HG02884 (cell line): ENCODE results near the gene HAUS6.
"Not testable (repeated sequence)": the region's sequence is repeated elsewhere in the genome, so short reads cannot be mapped to it uniquely, and the experiment has no call there.

Source experiments
- ATAC-seq: cut with Tn5 transposase; IDR thresholded peaks from one replicate; pipeline ENCODE4 v1.9.1; 2021; ENCODE audit warnings: mild to moderate bottlenecking, moderate library complexity; ENCODE audit not compliant: unreplicated experiment

HAUS6 gene

DNA sequence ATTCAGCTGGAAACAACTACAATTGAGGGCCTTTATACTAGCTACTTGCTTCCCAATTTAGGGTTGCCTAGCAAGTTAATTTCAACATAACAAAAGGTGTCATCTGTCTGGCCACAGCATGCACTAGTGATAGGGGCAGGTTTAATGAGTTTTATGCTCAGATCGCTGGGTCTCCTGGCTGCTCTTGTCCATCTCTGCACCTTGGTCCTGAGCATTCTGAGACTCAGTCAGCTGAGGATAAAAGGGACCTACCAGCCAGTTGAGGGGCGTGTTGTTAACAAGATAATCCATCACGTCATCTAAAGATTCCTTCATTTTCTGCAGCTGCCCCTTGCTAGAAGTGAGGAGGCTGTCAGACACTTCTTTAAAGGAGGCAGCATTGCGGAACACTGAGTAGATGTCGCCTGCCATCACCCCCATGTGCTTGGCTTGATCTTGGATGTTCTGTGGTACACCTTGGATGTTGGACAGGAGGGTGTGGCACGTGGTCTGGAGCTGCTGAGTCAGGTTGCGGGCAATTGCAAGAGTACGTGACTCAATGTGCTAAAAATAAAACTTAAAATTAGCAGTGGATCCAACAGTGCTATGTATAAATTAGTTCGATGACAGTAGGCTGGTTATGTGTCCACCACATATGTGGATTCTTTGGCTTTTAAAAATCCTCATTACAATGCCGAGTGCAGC lies 13.5 kb upstream of the HAUS6 start:
- ATAC-seq = no peak

GRCh38 chr9:19114680-19115270 lies 12.1 kb upstream of the HAUS6 start:
- ATAC-seq = no peak

- no peak for ATAC-seq
These were observed 11.4 kb upstream of the HAUS6 start for GRCh38 chr9:19113964-19114679.

DNA sequence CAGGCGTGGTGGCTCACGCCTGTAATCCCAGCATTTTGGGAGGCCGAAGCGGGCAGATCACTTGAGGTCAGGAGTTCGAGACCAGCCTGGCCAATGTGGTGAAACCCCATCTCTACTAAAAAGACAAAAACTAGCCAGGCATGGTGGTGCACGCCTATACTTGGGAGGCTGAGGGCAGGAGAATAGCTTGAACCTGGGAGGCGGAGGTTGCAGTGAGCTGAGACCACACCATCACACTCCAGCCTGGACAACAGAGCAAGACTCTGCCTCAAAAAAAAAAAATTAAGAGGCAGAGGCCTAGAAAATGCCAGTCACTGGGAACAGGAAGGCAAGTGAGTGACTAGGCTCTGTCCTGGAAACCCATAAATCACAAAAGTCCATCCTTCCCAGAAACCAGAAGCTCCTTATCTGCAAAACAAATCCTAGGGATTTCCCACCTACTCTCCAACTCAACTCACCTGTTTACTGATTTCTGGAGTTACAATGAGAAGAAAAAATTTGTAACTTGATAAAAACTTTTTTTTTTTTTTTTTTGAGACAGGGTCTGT lies 10.4 kb upstream of the HAUS6 start:
- not testable (repeated sequence) for ATAC-seq

DNA sequence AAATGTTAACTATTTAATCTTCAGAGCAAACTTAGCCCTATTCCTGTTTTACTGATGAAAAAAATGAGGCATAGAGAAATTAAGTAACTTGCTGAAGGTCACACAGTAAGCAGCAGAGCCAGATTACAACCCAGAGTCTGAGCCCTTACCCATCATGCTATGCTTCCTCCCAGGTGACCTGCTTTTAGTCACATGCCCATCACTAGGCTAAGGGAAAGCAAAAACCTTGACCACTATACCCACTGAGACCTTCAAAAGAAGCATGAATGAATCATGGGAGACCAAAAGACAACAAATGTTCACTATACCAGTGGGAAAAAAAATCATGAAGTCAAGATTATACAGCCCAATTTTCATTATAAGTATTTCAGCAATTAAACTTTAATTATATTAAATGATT lies 5.3 kb upstream of the HAUS6 start:
- ATAC-seq = no peak

DNA sequence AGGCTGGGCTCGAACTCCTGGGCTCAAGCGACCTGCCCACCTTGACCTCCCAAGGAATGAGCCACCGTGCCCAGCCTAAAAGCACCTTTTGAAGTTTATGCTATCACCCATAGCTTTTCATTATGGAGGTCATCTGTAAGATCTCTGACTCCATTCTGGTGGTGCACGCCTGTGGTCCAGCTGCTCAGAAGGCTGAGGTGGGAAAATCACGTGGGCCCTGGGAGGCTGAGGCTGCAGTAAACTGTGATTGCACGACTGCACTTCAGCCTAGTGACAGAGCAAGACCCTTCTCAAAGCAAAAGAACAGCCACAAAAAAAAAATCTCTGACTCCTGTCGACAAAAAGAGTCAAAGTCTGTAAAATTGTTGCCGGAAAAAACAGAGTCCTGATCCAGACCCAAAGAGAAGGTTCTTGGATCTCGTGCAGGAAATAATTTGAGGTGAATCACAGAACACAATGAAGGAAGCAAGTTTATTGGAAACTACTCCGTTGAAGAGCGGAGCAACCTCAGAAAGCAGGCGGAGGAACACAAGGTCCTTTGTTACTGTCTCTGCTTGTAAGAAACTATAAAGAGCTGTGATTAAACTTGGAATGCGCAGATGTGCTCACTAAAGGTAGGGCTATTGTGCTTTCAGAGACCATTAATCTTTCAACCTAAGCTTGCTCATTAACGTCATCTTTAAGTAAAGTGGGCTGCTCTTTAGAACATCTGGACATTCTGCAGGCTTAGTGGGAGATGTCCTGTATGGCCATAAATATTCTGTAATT lies 2.0 kb upstream of the HAUS6 start:
- no peak for ATAC-seq

- peak; percentile 28 for ATAC-seq
These were observed 498 bp downstream of the HAUS6 start for GRCh38 chr9:19102181-19102630.

- ATAC-seq = no peak
These were observed 1.5 kb downstream of the HAUS6 start for GRCh38 chr9:19101203-19101602.

- ATAC-seq = not testable (repeated sequence)
These were observed 5.3 kb downstream of the HAUS6 start for GRCh38 chr9:19097431-19097830.

- ATAC-seq = no peak
These were observed 15.4 kb downstream of the HAUS6 start for GRCh38 chr9:19087106-19088000.

DNA sequence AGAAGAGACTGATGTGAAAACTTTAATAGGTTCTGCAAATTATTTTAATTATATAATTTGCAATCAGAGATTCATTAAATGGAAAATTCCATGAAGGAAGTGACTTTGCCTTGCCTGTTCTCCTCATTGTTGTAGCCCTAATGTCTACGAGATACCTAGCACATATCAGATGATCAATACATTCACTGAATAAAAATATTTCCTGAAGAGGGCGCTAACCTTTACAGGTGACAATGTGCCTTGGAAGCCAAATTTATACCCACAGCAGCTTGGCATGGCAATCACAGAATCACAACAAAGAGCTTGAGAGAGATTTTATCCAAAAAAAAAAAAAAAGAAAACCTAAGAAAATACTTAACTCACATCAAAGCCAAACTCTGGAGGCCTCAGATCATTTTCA lies 17.4 kb downstream of the HAUS6 start:
- no peak for ATAC-seq

DNA sequence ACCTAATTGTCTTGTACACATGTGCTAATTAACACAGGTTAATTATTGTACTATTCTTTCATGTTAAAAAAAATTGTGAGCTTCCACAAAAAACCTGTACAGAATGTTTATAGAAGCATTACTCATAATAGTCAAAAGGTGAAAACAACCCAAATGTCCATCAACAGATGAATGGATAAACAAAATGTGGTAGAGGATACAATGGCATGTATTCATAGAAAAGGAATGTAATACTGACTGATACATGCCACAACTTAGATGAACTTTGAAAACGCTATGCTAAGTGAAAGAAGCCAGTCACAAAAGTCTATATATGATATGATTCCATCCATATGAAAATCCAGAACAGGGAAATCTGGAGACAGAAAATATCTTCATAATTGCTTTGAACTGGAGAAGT lies 27.9 kb downstream of the HAUS6 start:
- ATAC-seq = no peak

DNA sequence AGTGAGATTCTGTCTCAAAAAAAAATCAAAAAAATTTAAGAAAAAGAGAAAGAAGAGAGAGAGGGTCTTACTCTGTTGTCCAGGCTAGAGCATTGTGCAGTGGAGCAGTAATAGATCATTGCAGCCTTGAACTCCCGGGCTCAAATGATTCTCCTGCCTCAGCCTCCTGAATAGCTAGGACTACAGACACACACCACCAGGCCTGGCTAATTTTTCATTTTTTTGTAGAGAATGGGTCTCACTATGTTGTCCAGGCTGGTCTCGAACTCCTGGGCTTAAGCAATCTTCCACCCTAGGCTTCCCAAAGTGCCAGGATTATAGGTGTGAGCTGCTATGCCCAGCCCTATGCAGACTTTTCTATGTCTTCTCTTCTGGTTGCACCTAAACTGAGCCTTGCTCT lies 28.5 kb downstream of the HAUS6 start:
- ATAC-seq = no peak

DNA sequence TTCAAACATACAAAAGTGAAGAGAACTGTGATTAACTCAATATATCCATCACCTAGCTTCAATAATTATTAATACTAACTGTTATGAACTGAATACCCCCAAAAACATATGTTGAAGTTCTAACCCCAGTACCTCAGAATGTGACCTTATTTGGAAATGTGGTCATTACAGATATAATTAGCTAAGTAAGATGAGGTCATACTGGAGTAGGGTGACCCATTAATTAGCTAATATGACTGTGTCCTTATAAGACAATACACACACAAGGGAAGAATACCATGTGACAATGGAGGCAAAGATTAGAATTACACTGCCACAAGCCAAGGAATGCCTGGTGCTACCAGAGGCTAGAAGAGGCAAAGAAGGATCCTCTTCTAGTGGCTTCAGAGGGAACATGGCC lies 45.7 kb downstream of the HAUS6 start:
- no peak for ATAC-seq

GRCh38 chr9:19050637-19051591 lies 51.8 kb downstream of the HAUS6 start:
- no peak for ATAC-seq

DNA sequence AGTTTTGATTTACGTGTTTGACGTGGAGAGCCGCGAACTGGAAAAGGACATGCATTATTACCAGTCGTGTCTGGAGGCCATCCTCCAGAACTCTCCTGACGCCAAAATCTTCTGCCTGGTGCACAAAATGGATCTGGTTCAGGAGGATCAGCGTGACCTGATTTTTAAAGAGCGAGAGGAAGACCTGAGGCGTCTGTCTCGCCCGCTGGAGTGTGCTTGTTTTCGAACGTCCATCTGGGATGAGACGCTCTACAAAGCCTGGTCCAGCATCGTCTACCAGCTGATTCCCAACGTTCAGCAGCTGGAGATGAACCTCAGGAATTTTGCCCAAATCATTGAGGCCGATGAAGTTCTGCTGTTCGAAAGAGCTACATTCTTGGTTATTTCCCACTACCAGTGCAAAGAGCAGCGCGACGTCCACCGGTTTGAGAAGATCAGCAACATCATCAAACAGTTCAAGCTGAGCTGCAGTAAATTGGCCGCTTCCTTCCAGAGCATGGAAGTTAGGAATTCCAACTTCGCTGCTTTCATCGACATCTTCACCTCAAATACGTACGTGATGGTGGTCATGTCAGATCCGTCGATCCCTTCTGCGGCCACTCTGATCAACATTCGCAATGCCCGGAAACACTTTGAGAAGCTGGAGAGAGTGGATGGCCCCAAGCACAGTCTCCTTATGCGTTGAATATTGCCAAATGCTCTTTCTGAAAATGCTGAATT lies 52.6 kb downstream of the HAUS6 start:
- ATAC-seq = no peak

DNA sequence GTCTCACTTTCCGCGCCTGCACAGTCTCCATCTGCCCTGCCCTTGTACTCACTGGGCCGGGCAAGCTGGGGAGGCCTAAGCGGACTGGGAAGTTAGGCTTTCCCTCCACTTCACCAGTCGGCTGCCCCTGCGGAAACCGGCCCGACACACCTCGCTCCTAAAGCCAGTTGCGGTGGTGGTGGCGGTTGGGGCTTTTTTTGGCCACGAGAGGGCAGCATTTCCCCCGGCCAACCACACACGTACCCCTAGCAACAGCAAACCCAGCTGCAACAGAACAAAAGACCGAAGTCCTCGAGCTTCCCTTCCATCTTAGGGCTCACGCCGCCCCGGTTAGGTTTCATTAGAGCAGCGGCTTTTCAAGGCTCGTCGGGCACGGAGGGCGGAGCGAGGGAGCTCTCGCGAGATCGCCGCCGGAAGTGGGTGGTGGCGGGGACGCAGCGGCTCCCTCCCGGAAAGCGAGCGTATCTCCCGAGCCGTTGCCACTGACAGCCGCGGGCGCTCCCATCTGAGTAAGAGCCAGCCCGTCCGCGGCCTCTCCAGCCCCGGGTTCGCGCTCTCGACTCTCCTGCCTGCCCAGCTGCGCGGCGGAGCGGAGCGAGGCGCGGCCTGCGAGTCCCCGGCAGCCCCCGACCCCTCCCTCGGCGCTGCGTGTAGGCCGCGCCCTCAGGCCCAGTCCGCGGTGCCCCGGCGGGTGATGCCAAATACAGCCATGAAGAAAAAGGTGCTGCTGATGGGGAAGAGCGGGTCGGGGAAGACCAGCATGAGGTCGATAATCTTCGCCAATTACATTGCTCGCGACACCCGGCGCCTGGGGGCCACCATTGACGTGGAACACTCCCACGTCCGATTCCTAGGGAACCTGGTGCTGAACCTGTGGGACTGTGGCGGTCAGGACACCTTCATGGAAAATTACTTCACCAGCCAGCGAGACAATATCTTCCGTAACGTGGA lies 53.5 kb downstream of the HAUS6 start, which contains the start of gene RRAGA:
Gene RRAGA, plus strand, starts transcription at position 462 of the 951 bp plus-strand sequence. Its CDS starts 233 bp downstream, at position 695.
- peak; percentile 85 for ATAC-seq
